Hippocampal formation (tissue), 2 donors: ENCODE results near the gene NOL3.

Experiments
- DNase-seq, 2 donors: peaks; one replicate each; lab custom pipeline; 2025; lab: John Stamatoyannopoulos, UW

The NOL3 gene

GRCh38 chr16:67206838-67207248 is 36.5 kb downstream of the NOL3 start:
- DNase-seq = no peak

- no peak for DNase-seq
Observed at GRCh38 chr16:67207249-67208091, 37.1 kb downstream of the NOL3 start.

- no peak for DNase-seq
Observed at GRCh38 chr16:67208154-67208896, 38.0 kb downstream of the NOL3 start.

GRCh38 chr16:67209565-67209964 is 39.2 kb downstream of the NOL3 start:
- DNase-seq = no peak

GRCh38 chr16:67210069-67210937 is 40.0 kb downstream of the NOL3 start:
- DNase-seq = no peak

- no peak for DNase-seq
Observed at GRCh38 chr16:67211674-67212073, 41.3 kb downstream of the NOL3 start.

- no peak for DNase-seq
Observed at GRCh38 chr16:67212766-67213165, 42.4 kb downstream of the NOL3 start.

GRCh38 chr16:67213197-67214019 is 43.1 kb downstream of the NOL3 start:
- DNase-seq = no peak

- DNase-seq = no peak
Observed at GRCh38 chr16:67215706-67216105, 45.4 kb downstream of the NOL3 start.

- no peak for DNase-seq
Observed at GRCh38 chr16:67216612-67217490, 46.5 kb downstream of the NOL3 start.

GRCh38 chr16:67223992-67224391 is 53.7 kb downstream of the NOL3 start:
- no peak for DNase-seq
